Mesangial cell (primary cell): ENCODE measurements around the gene EXT2. TPM values are rescaled to one million over a fixed set of nuclear protein-coding genes. Genes with fewer than 3 reads are reported as not detected.

ENCODE experiments used
- total RNA-seq: library from RNA; depleted of rRNA; stranded (reverse); fragments of >200 nt; gene quantifications from 2 replicates; pipeline ENCODE4 v1.2.3, GENCODE V29; 2015

Gene EXT2
- total RNA-seq: 130 and 150 TPM in 2 replicates

DNA sequence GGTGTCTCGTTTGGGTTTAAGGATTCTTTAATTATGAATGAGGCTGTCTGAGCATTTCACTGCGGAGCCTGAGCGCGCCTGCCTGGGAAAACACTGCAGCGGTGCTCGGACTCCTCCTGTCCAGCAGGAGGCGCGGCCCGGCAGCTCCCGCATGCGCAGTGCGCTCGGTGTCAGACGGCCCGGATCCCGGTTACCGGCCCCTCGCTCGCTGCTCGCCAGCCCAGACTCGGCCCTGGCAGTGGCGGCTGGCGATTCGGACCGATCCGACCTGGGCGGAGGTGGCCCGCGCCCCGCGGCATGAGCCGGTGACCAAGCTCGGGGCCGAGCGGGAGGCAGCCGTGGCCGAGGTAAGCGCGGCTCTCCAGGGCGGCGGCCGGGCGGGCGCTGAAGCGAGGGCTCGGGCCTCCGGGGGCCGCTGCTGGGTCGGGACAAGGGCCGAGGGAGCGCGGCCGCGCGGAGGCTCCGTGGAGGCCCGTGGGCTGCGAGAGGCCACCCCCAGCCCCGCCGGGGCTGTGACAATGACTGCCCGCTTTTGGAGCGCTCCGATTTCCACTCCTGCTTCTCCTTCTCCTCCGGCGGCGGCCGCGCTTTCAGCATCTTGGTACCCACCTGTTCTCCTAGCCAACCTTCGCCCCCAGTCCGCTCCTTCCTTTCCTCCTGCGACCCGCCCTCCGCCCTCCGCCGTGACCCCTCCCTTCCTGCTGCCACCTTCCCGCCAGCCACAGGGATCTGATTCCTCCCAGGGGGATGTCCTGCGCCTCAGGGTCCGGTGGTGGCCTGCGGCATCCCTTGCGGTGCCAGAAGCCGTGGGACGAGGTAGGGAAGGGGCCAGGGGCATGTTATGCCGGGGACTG, at the start of gene EXT2:
Gene EXT2 (plus strand): TSS at position 173 of the 854 bp plus-strand sequence. CDS start 12,035 bp downstream, outside the sequence.

DNA sequence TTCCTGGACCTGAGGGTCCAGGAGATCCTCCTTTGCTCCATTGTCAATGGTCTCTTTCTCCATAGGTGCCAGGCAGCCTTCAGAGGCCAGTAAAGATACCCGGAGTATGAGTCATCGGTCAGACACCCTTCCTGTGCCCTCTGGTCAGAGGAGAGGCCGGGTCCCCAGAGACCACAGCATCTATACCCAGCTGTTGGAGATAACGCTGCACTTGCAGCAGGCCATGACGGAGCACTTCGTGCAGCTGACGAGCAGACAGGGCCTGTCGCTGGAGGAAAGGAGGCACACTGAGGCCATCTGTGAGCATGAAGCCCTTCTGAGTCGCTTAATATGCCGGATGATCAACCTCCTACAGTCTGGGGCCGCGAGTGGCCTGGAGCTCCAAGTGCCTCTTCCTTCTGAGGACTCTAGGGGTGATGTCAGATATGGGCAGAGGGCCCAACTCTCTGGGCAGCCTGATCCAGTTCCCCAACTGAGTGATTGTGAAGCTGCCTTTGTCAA, 47.5 kb upstream of the EXT2 start, which contains the start of gene ACCSL:
Gene ACCSL (plus strand): TSS at position 51 of the 501 bp plus-strand sequence. CDS start 56 bp downstream, at position 107.

DNA sequence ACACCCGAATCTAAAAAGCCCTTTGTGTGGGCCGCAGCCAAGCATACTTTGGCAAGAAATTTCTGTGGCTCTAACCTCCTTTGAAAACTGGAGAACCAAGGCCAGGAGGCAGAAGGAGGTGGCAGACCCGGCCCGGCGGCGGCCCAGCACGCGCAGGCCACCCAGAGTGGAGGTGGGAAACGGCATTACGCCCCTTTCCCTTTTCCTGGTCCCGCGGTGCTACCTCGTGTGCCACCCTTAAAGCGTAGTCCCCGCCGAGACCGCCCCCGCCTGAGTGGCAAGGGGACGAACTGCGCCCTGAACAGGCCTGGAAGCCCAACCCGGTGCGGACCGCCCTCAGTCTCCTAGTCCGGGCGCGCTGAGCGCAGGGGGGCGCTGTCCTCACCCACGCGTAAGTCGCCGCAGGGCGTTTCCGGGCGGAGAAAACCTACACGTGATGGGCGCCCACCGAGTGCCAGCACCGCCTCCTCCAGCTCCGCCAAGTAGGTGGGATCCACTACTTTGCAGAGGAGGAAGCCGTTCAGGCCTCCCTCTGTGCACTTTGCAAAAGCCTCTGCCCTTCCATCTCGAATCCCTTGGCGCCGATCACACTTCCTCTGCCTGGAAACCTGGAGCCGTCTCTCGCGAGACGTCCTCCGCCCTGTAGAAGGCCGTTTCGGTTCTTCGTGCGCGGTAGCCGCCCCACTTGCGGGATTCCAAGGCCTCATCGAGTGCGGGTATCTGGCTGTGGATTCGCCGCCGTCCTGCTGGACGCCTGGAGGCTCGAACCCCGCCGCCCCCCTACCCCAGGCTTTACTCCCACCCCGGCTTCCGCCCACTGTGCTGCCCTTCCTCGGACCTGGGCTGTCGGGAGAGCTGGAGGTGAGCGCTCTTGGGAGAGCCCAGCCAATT, 29.4 kb upstream of the EXT2 start, which contains the start of gene ACCS:
Gene ACCS (plus strand): TSS at position 430 of the 891 bp plus-strand sequence. CDS start 1,358 bp downstream, outside the sequence.

Other genes with a start within 250 kb of the EXT2 start
- 27.6 and 28.4 TPM in 2 replicates for gene ALKBH3, start 214.8 kb upstream of the EXT2 start, total RNA-seq
- 0.33 and 1.5 TPM in 2 replicates for gene C11orf96, start 153.0 kb upstream of the EXT2 start, total RNA-seq
- not detected in 2 replicates for gene ACCSL, start 47.7 kb upstream of the EXT2 start, total RNA-seq
- 4.4 and 10.9 TPM in 2 replicates for gene ACCS, start 29.4 kb upstream of the EXT2 start, total RNA-seq
- gene ALX4, start 214.5 kb downstream of the EXT2 start, total RNA-seq: not detected in 2 replicates